HepG2 (cell line): ENCODE data around the gene FFAR4. TPM values are rescaled to one million over a fixed set of nuclear protein-coding genes. Genes with fewer than 3 reads are reported as not detected.

Source experiments
- ATAC-seq: fragments of 200-7000 bp; cut with Tn5 transposase; 3 replicates; pipeline ENCODE4 v1.9.1; 2020; ENCODE audit warnings: mild to moderate bottlenecking, moderate library complexity
- BruUV-seq: library from RNA; stranded (reverse); fragments of 400-500 nt; replicated peaks from 2 replicates; lab custom pipeline; 2021; lab: Mats Ljungman, UMichigan
- CTCF ChIA-PET: fragments of 300-600 bp; formaldehyde crosslinking; extraction: SDS; loops from one replicate; lab custom pipeline; 2021; ENCODE audit warnings: low total read pairs, inconsistent platforms, low intra/inter-chr PET ratio; lab: Yijun Ruan, JAX
- POLR2A ChIA-PET: fragments of 350-600 bp; sonication (Branson Sonifier 250); formaldehyde crosslinking; loops from one replicate; lab custom pipeline; 2020; ENCODE audit warnings: antibody characterized with exemption, inconsistent platforms; lab: Yijun Ruan, JAX
- DNase-seq: peaks from one replicate; pipeline ENCODE4 v3.0.0-alpha.2; 2015; ENCODE audit warnings: low spot score
- FAIRE-seq: peaks from 3 replicates; lab custom pipeline; 2011; peaks lifted over from hg19 to GRCh38; lab: Jason Lieb, UNC
- H2AFZ ChIP-seq: one replicate; pipeline ENCODE4 v1.6.1; 2011; ENCODE audit warnings: low read length, inconsistent platforms
- H3K27ac ChIP-seq: fragments of 300-600 bp; 3 replicates; pipeline ENCODE4 v1.8.0; 2011; ENCODE audit warnings: mixed run types, mild to moderate bottlenecking, mixed read lengths, low read length, inconsistent platforms; ENCODE audit not compliant: insufficient read depth; ENCODE audit errors: extremely low read length
- H3K27me3 ChIP-seq, 2 experiments: fragments of 200-600 bp in 1 of 2; 2 replicates in 1 of 2; 3 replicates in 1 of 2; pipeline versions ENCODE4 v1.6.0 to v1.8.0; 2011; ENCODE audit warnings: low read length in 2 of 2, mild to moderate bottlenecking in 2 of 2, moderate library complexity in 2 of 2, inconsistent platforms in 1 of 2; ENCODE audit not compliant: insufficient read depth in 2 of 2, control insufficient read depth in 1 of 2
- H3K36me3 ChIP-seq, 2 experiments: fragments of 200-600 bp in 1 of 2; replicated peaks in 1 of 2; 2 replicates in 1 of 2; 3 replicates in 1 of 2; pipeline versions ENCODE4 v1.5.1 to v1.8.0; 2011; ENCODE audit warnings: low read length in 2 of 2, inconsistent platforms in 1 of 2; ENCODE audit not compliant: insufficient read depth in 2 of 2, control insufficient read depth in 1 of 2
- H3K4me1 ChIP-seq: 2 replicates; pipeline ENCODE4 v1.5.1; 2012; ENCODE audit warnings: low read length, inconsistent platforms; ENCODE audit not compliant: insufficient read depth
- H3K4me2 ChIP-seq: 2 replicates; pipeline ENCODE4 v1.6.0; 2011; ENCODE audit warnings: low read depth, low read length, inconsistent platforms
- H3K4me3 ChIP-seq, 3 experiments: fragments of 200-600 bp in 1 of 3; sonication (generic), shearing (Covaris generic) in 1 of 3; replicated peaks in 1 of 3; 2 replicates each; pipeline ENCODE4 v1.5.1; 2011 to 2016; ENCODE audit warnings: low read length in 3 of 3, inconsistent platforms in 2 of 3, low read depth in 2 of 3, mild to moderate bottlenecking in 2 of 3, control low read depth in 1 of 3, mixed read lengths in 1 of 3; ENCODE audit not compliant: insufficient read depth in 1 of 3
- H3K79me2 ChIP-seq: one replicate; pipeline ENCODE4 v1.6.1; 2011; ENCODE audit warnings: low read length, inconsistent platforms; ENCODE audit not compliant: insufficient read depth
- H3K9ac ChIP-seq: 2 replicates; pipeline ENCODE4 v1.6.0; 2011; ENCODE audit warnings: mild to moderate bottlenecking, low read depth, low read length, inconsistent platforms; ENCODE audit not compliant: insufficient read depth
- H3K9me3 ChIP-seq: 2 replicates; pipeline ENCODE4 v1.5.1; 2012; ENCODE audit warnings: mild to moderate bottlenecking, low read length
- H4K20me1 ChIP-seq: 2 replicates; pipeline ENCODE4 v1.6.0; 2011; ENCODE audit warnings: inconsistent platforms, mild to moderate bottlenecking, low read length, moderate library complexity; ENCODE audit not compliant: insufficient read depth
- AFF4 ChIP-seq: sonication (generic); formaldehyde crosslinking; IDR thresholded peaks from 2 replicates; pipeline ENCODE4 v1.4.0; 2020; ENCODE audit warnings: missing genetic modification reagents
- ARID4A ChIP-seq: sonication (generic); formaldehyde crosslinking; IDR thresholded peaks from 2 replicates; pipeline ENCODE4 v1.5.0; 2020; ENCODE audit warnings: mild to moderate bottlenecking, missing genetic modification reagents, borderline replicate concordance
- ESRRA ChIP-seq: sonication (generic); formaldehyde crosslinking; IDR thresholded peaks from 2 replicates; pipeline ENCODE4 v1.5.1; 2020; ENCODE audit warnings: mild to moderate bottlenecking, low read depth, missing genetic modification reagents
- FLYWCH1 ChIP-seq: sonication (generic); formaldehyde crosslinking; IDR thresholded peaks from 2 replicates; pipeline ENCODE4 v1.8.1; 2023; ENCODE audit warnings: mild to moderate bottlenecking, missing genetic modification reagents
- NFKB2 ChIP-seq: sonication (generic); formaldehyde crosslinking; IDR thresholded peaks from 2 replicates; pipeline ENCODE4 v1.4.0; 2020; ENCODE audit warnings: missing genetic modification reagents, borderline replicate concordance
- PAF1 ChIP-seq: IDR thresholded peaks from 2 replicates; pipeline ENCODE4 v1.6.1; 2016; ENCODE audit warnings: missing genetic modification reagents, missing compliant biosample characterization
- PCBP1 ChIP-seq: fragments of 200-400 bp; formaldehyde crosslinking; IDR thresholded peaks from 2 replicates; pipeline ENCODE4 v1.6.1; 2017; ENCODE audit warnings: mild to moderate bottlenecking, low read depth, low read length, borderline replicate concordance
- THYN1 ChIP-seq: sonication (generic); formaldehyde crosslinking; IDR thresholded peaks from 2 replicates; pipeline ENCODE4 v1.8.1; 2023; ENCODE audit warnings: low read depth, mild to moderate bottlenecking, moderate library complexity, missing genetic modification reagents, borderline replicate concordance
- ZNF343 ChIP-seq: sonication (generic); formaldehyde crosslinking; IDR thresholded peaks from 2 replicates; pipeline ENCODE4 v1.4.0; 2020; ENCODE audit warnings: mild to moderate bottlenecking, missing genetic modification reagents
- ZNF572 ChIP-seq: sonication (generic); formaldehyde crosslinking; IDR thresholded peaks from 2 replicates; pipeline ENCODE4 v1.5.1; 2020; ENCODE audit warnings: mild to moderate bottlenecking, missing genetic modification reagents
- ZNF672 ChIP-seq: sonication (generic); formaldehyde crosslinking; IDR thresholded peaks from 2 replicates; pipeline ENCODE4 v1.8.1; 2022; ENCODE audit warnings: missing genetic modification reagents
- WGBS: methylation state at CpG from one replicate; pipeline ENCODE4 v1.1.6; 2017; ENCODE audit warnings: low lambda C conversion rate; 5-methylcytosine and 5-hydroxymethylcytosine counted together
- in situ Hi-C: cut with HindIII; loops from 2 replicates; pipeline ENCODE4 v1.10.0; 2017; ENCODE audit warnings: low pct_unique_long_range_greater_than_20kb; ENCODE audit not compliant: extremely low pct_ligation_motif_present
- intact Hi-C: fragments of 100-400 bp; cut with micrococcal nuclease; formaldehyde crosslinking; loops from one replicate; pipeline ENCODE4 v1.10.0; 2022; ENCODE audit not compliant: unreplicated experiment
- polyA plus RNA-seq, 8 experiments: library from polyadenylated mRNA; depleted of rRNA in 3 of 8; stranded (reverse) in 7 of 8; unstranded in 1 of 8; fragments of >200 nt; fragmentation: Illumina TruSeq in 4 of 8; extraction: Trizol in 4 of 8; gene quantifications; 2 replicates each; pipeline versions ENCODE4 v1.2.1 to v1.2.3, GENCODE V29; 2011 to 2016; ENCODE audit warnings: low read depth in 4 of 8, missing spikeins in 1 of 8, mixed read lengths in 1 of 8; ENCODE audit not compliant: insufficient read depth in 1 of 8
- total RNA-seq, 5 experiments: library from RNA; depleted of rRNA; stranded (reverse); fragments of >200 nt; fragmentation: Illumina TruSeq; extraction: Trizol; gene quantifications; 2 replicates each; pipeline ENCODE4 v1.2.3, GENCODE V29; 2016; ENCODE audit warnings: low read depth in 1 of 5
- TF ChIP-seq, protein P1 (sequence below): sonication (generic); formaldehyde crosslinking; IDR thresholded peaks from 2 replicates; pipeline ENCODE4 v1.4.0; 2020; ENCODE audit warnings: missing genetic modification reagents, mild to moderate bottlenecking, borderline replicate concordance
- TF ChIP-seq, protein P2 (sequence below): sonication (generic); formaldehyde crosslinking; conservative IDR thresholded peaks from 2 replicates; pipeline ENCODE4 v1.8.0; 2022; ENCODE audit warnings: low read depth, missing genetic modification reagents

The FFAR4 gene
- total and polyA plus RNA-seq, 2 of the 13 experiments (the other 11 are each of a cell fraction or from before 2014, with no cell fraction given) = 0.09 TPM; not detected in 1

- H3K4me2 ChIP-seq = no peak overlapping the region
- in situ Hi-C loops (no loop called here), intact Hi-C loops (loop anchor here (10.0 kb wide), 1 partner anchor 46 kb away; no protein-coding TSS in a partner anchor)
- no TSS peak for BruUV-seq
- no peak overlapping the region for H3K4me3 ChIP-seq
- POLR2A ChIA-PET = no interaction called here
- H4K20me1 ChIP-seq = no peaks in the 10 kb centered on the region
- CTCF ChIA-PET = no interaction called here
- H3K4me1 ChIP-seq = peaks cover 21% of the 10 kb centered on the region
- H2AFZ ChIP-seq = no peak overlapping the region
- H3K9ac ChIP-seq = no peak overlapping the region
- H3K36me3 ChIP-seq = no peaks in the 10 kb centered on the region
- H3K27ac ChIP-seq = no peak overlapping the region
- no peaks in the 10 kb centered on the region for H3K27me3 ChIP-seq
- 44% methylated on average over 5 of the region's 5 CpGs for WGBS
- DNase-seq (no peak), ATAC-seq (no peak), FAIRE-seq (no peak)
- H3K79me2 ChIP-seq = no peaks in the 10 kb centered on the region
- no peaks in the 10 kb centered on the region for H3K9me3 ChIP-seq
- TF ChIP-seq, protein P1, sequence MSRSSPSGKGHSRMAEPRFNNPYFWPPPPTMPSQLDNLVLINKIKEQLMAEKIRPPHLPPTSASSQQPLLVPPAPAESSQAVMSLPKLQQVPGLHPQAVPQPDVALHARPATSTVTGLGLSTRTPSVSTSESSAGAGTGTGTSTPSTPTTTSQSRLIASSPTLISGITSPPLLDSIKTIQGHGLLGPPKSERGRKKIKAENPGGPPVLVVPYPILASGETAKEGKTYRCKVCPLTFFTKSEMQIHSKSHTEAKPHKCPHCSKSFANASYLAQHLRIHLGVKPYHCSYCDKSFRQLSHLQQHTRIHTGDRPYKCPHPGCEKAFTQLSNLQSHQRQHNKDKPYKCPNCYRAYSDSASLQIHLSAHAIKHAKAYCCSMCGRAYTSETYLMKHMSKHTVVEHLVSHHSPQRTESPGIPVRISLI = no peak
- no peak for TF ChIP-seq ZNF572 (CRISPR knock-in tag)
- TF ChIP-seq THYN1 (CRISPR knock-in tag) = no peak
- TF ChIP-seq, protein P2, sequence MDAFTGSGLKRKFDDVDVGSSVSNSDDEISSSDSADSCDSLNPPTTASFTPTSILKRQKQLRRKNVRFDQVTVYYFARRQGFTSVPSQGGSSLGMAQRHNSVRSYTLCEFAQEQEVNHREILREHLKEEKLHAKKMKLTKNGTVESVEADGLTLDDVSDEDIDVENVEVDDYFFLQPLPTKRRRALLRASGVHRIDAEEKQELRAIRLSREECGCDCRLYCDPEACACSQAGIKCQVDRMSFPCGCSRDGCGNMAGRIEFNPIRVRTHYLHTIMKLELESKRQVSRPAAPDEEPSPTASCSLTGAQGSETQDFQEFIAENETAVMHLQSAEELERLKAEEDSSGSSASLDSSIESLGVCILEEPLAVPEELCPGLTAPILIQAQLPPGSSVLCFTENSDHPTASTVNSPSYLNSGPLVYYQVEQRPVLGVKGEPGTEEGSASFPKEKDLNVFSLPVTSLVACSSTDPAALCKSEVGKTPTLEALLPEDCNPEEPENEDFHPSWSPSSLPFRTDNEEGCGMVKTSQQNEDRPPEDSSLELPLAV (CRISPR knock-in tag) = no peak
- TF ChIP-seq ARID4A (CRISPR knock-in tag) = no peak
- no peak for TF ChIP-seq ESRRA (CRISPR knock-in tag)
- TF ChIP-seq ZNF672 = no peak
- no peak for TF ChIP-seq ZNF343 (CRISPR knock-in tag)
- no peak for TF ChIP-seq PCBP1
- no peak for TF ChIP-seq AFF4 (CRISPR knock-in tag)
- TF ChIP-seq FLYWCH1 (CRISPR knock-in tag) = no peak
- no peak for TF ChIP-seq PAF1 (CRISPR knock-in tag)
- no peak for TF ChIP-seq NFKB2 (CRISPR knock-in tag)
Measured at GRCh38 chr10:93548376-93549071, 17.9 kb upstream of the FFAR4 start.
